LNCaP clone FGC (cell line): Measurements from ENCODE around the gene HELZ.

Experiments used
- DNase-seq: peaks from one replicate; pipeline ENCODE4 v3.0.0-alpha.2; 2011; ENCODE audit warnings: low read depth
- H3K4me3 ChIP-seq: 2 replicates; pipeline ENCODE4 v1.5.1; 2011; ENCODE audit warnings: mild to moderate bottlenecking, low read depth, low read length, control low read depth
- TF ChIP-seq, protein P1 (sequence below): IDR thresholded peaks from 2 replicates; pipeline ENCODE4 v1.5.1; 2012; ENCODE audit warnings: mild to moderate bottlenecking; ENCODE audit not compliant: control insufficient read depth, insufficient read depth; ENCODE audit errors: extremely low read depth

HELZ gene

DNA sequence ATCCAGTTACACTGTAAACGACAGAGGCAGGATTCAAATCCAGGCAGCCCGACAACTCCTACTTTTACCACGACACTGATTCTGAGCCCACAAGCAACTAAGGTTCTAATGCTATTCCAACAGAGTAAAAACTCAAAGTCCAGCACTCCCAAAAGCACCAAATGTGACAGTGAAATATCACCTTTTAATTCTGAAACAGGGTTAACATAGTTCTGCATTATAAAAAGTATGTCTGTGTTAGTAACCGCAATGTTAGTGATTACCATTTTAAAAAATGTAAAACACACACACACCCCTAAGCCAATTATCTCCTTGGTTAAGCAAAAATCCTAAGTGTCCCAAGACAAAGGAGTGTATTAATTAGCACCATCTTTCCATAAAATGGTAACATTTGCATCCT is 19.7 kb downstream of the HELZ start:
- TF ChIP-seq, protein P1, sequence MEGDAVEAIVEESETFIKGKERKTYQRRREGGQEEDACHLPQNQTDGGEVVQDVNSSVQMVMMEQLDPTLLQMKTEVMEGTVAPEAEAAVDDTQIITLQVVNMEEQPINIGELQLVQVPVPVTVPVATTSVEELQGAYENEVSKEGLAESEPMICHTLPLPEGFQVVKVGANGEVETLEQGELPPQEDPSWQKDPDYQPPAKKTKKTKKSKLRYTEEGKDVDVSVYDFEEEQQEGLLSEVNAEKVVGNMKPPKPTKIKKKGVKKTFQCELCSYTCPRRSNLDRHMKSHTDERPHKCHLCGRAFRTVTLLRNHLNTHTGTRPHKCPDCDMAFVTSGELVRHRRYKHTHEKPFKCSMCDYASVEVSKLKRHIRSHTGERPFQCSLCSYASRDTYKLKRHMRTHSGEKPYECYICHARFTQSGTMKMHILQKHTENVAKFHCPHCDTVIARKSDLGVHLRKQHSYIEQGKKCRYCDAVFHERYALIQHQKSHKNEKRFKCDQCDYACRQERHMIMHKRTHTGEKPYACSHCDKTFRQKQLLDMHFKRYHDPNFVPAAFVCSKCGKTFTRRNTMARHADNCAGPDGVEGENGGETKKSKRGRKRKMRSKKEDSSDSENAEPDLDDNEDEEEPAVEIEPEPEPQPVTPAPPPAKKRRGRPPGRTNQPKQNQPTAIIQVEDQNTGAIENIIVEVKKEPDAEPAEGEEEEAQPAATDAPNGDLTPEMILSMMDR, result no peak
- H3K4me3 ChIP-seq, result no peak overlapping the region
- no peak for DNase-seq

DNA sequence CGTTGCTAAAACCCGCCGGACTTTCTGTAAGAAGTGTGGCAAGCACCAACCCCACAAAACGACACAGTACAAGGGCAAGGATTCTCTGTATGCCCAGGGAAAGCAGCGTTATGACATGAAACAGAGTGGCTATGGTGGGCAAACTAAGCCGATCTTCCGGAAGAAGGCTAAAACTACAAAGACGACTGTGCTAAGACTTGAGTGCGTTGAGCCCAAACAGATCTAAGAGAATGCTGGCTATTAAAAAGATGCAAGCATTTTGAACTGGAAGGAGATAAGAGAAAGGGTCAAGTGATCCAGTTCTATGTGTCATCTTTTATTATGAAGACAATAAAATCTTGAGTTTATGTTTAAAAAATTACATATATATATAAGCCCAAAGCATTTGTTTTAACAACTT is 20.3 kb downstream of the HELZ start:
- TF ChIP-seq, protein P1, result no peak
- no peak for DNase-seq
- H3K4me3 ChIP-seq, result no peak overlapping the region

DNA sequence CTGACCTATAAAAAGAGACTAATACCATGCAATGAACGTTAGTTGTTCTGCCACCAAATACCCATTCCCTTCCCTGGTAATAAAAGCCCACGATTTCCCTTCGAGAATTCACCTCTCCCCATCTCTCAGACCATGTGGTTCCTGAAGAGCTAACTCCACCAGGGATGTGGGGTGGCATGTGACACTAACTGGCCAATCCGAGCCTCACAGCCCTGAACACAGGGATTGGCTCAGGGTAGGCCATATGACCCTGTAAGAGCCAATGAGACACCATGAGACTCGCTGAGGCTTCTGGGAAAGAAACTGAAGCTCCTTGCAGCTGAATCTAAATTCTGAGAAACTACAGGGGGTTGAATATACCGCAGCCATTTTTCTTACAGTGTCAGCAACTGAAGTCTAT is 21.1 kb downstream of the HELZ start:
- DNase-seq, result no peak
- TF ChIP-seq, protein P1, result no peak
- no peak overlapping the region for H3K4me3 ChIP-seq

DNA sequence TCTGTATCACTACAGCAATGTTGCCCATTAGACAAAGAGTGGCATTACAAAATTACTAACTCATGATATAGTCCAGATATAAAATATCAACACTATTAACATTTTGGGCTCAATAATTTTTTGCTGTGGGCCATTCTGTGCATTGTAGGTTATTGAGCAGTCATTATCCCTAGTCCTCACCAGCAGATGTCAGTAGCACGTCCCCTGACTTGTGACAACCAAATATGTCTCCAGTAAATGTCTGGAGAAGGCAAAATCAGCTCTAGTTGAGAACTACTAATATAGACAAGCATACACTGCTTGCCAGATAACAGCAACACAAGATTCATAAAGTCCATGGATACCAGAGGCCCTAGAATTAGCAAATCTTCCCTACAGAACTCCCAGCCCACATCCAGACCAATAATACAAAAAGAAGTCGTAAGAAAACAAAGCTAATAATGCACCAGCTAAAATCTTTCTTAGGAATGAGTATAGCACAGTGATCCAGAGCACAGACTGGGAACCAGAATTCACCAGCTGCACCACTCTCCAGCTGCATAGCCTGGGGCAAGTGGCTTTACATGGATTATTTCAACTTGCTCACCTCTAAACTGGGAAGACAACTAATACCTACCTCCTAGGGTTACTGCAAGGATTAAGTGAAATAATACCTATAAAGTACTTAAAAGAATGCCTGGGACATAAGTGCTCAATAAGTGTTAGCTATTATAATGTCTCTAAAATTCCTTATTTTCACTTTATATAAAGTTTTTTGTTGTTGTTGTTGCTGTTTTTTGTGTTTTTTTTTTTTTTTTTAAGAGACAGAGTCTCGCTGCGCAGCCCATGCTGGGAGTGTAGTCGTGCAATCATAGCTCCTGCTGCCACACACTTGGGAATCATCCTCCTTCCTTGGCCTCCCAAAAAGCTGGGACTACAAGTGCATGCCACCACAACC is 23.7 kb downstream of the HELZ start:
- TF ChIP-seq, protein P1, result peak; percentile 65
- DNase-seq, result no peak
- no peak overlapping the region for H3K4me3 ChIP-seq

DNA sequence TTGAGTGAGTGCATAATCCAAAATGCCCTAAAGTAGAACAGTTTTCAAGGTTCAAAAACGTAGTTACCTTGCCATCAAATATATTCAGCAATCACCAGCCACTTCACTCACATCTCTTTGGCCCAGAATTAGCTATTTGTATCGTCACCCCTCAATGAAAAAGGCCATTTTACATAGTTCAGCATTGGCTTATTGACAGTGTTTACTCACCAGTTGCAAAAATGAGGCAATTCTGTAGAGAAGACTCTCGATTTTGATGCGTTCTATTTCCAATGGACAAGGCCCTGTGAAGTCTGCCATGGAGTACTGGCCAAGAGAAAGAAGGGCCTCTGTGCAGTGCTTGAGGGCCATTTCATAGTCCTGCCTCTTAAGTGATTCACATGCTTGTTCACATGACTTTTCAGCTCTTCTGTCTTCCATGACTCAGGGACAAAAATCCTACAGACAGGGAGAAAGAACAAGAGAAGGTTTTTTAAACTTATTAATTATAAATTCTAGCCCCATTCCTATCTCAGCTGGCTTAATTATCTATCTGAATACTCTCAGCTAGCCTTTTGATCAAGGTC is 26.5 kb downstream of the HELZ start:
- TF ChIP-seq, protein P1, result no peak
- no peak for DNase-seq
- no peak overlapping the region for H3K4me3 ChIP-seq

DNA sequence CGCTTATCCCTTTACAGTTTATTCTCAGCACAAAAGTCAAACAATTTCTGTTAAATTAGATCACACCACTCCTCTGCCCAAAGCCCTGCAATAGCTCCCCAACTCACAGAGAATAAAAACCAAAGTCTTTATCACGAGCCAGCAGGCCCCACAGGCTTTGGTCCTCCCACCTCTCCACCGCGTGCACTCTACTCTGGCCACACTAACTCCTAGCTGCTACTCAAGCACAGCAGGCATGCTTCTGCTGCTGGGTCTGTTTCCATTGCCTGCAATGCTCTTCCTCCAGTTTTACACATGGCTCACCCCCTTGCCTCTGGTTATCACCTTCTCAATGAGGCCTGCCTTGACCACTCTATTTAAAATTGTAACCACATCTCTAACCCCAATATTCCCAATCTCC is 27.6 kb downstream of the HELZ start:
- no peak overlapping the region for H3K4me3 ChIP-seq

More for the DNA sequence above, 27.6 kb downstream of the HELZ start:
- no peak for DNase-seq
- TF ChIP-seq, protein P1, result no peak
